ENCODE data around the gene PARD3B.

Gene PARD3B

DNA sequence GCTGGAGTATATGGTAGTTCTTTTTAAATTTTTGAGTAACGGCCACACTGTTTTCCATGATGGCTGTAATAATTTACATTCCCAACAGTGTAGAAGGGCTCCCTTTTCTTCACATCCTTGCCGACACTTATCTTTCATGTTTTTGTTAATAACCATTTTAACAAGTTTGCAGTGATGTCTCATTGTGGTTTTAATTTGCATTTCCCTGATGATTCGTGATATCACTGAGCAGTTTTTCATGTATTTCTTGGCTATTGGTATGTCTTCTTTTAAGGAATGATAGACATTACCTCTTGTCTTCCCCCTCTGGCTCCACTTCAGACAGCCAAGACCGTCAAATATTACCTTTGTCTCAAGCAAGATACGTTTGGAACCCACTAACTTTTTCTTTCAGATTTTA is 765.9 kb downstream of the PARD3B start:
- H3K9me3 ChIP-seq (replicated peaks; ENCODE audit: insufficient read depth, low read length) = no peaks in the 10 kb centered on the region
- no peak for TF ChIP-seq EZH2 (optimal IDR thresholded peaks at IDR 0.05; ENCODE audit: low read depth, low read length)
- TF ChIP-seq, protein P1, sequence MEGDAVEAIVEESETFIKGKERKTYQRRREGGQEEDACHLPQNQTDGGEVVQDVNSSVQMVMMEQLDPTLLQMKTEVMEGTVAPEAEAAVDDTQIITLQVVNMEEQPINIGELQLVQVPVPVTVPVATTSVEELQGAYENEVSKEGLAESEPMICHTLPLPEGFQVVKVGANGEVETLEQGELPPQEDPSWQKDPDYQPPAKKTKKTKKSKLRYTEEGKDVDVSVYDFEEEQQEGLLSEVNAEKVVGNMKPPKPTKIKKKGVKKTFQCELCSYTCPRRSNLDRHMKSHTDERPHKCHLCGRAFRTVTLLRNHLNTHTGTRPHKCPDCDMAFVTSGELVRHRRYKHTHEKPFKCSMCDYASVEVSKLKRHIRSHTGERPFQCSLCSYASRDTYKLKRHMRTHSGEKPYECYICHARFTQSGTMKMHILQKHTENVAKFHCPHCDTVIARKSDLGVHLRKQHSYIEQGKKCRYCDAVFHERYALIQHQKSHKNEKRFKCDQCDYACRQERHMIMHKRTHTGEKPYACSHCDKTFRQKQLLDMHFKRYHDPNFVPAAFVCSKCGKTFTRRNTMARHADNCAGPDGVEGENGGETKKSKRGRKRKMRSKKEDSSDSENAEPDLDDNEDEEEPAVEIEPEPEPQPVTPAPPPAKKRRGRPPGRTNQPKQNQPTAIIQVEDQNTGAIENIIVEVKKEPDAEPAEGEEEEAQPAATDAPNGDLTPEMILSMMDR (IDR thresholded peaks at IDR 0.05; ENCODE audit: low read length) = no peak
- TF ChIP-seq EZH2phosphoT487 (IDR thresholded peaks at IDR 0.05; ENCODE audit: low read length) = no peak
- no peak for DNase-seq
- no peaks in the 10 kb centered on the region for H4K20me1 ChIP-seq (ENCODE audit: insufficient read depth, low read length)
- no peak overlapping the region for H3K9ac ChIP-seq (ENCODE audit: low read length)
- no peaks in the 10 kb centered on the region for H3K79me2 ChIP-seq (ENCODE audit: low read length)
- no peaks in the 10 kb centered on the region for H3K4me1 ChIP-seq (ENCODE audit: low read length)
- no peak overlapping the region for H3K4me2 ChIP-seq (ENCODE audit: low read depth, low read length)
- H2AFZ ChIP-seq (ENCODE audit: low read length) = no peak overlapping the region
- H3F3A ChIP-seq (ENCODE audit: insufficient read depth, low read length) = no peaks in the 10 kb centered on the region
- no peak overlapping the region for H3K4me3 ChIP-seq (ENCODE audit: low read length)
- H3K27me3 ChIP-seq (replicated peaks; ENCODE audit: insufficient read depth, low read length) = no peaks in the 10 kb centered on the region
- no peaks in the 10 kb centered on the region for H3K9me2 ChIP-seq (replicated peaks; ENCODE audit: insufficient read depth, low read length)
- no peak overlapping the region for H3K27ac ChIP-seq (ENCODE audit: low read length)
- no peaks in the 10 kb centered on the region for H3K36me3 ChIP-seq (replicated peaks; ENCODE audit: insufficient read depth, low read length)

DNA sequence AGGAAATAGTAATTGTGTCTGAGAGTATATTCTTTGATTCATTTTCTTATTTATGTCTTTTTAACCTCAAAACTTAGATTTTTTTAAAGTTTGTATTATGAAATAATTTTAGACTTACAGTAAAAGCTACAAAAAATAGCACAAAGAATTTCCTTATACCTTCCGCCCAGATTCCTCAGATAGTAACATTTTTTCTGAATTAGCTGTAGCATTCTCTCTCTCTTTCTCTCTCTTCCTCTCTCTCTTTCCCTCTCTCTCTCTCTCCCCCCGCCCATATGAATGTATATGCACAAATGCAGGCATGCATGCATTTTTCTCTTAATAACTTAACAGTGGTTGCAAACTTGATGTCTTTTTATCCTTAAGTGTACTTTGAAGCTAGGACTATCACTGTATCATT is 776.0 kb downstream of the PARD3B start:
- Histone ChIP-seq H3K4me2 (ENCODE audit: low read depth, low read length) (no peak overlapping the region), H3K79me2 (ENCODE audit: low read length) (no peaks in the 10 kb centered on the region), H2AFZ (ENCODE audit: low read length) (no peak overlapping the region), H3K27me3 (replicated peaks; ENCODE audit: insufficient read depth, low read length) (no peaks in the 10 kb centered on the region), H3K4me1 (ENCODE audit: low read length) (0 out of 2 replicates have a peak, but pooled peaks cover 3% of the 10 kb centered on the region), H3K9ac (ENCODE audit: low read length) (no peak overlapping the region), H4K20me1 (ENCODE audit: insufficient read depth, low read length) (no peaks in the 10 kb centered on the region), H3K36me3 (replicated peaks; ENCODE audit: insufficient read depth, low read length) (no peaks in the 10 kb centered on the region), H3K9me3 (replicated peaks; ENCODE audit: insufficient read depth, low read length) (no peaks in the 10 kb centered on the region), H3F3A (ENCODE audit: insufficient read depth, low read length) (no peaks in the 10 kb centered on the region), H3K4me3 (ENCODE audit: low read length) (no peak overlapping the region), H3K27ac (ENCODE audit: low read length) (no peak overlapping the region), H3K9me2 (replicated peaks; ENCODE audit: insufficient read depth, low read length) (no peaks in the 10 kb centered on the region)
- DNase-seq = no peak
- TF ChIP-seq, protein P1 (IDR thresholded peaks at IDR 0.05; ENCODE audit: low read length) = no peak
- TF ChIP-seq EZH2phosphoT487 (IDR thresholded peaks at IDR 0.05; ENCODE audit: low read length) (no peak), EZH2 (optimal IDR thresholded peaks at IDR 0.05; ENCODE audit: low read depth, low read length) (no peak)

DNA sequence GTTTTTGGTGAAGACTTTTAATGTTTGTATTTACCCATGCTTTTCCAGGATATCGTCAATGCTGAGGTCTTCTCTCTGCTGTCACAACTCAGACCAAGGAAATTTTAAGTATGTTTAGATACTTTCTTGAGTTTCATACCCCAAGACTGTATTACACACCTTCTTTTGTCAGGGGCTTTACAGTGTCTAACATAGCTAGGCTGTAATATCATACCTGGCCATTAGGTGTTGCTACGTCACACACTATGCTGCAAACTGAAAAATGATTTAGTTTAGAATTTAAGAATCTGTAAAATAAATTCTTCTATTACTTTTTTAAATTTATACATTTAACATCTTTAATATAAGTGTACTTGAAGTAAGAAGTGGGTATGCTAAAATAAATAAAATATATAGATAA is 778.7 kb downstream of the PARD3B start:
- H3F3A ChIP-seq (ENCODE audit: insufficient read depth, low read length) = no peaks in the 10 kb centered on the region
- H3K36me3 ChIP-seq (replicated peaks; ENCODE audit: insufficient read depth, low read length) = no peaks in the 10 kb centered on the region
- TF ChIP-seq EZH2 (optimal IDR thresholded peaks at IDR 0.05; ENCODE audit: low read depth, low read length) = no peak
- TF ChIP-seq EZH2phosphoT487 (IDR thresholded peaks at IDR 0.05; ENCODE audit: low read length) = no peak
- TF ChIP-seq, protein P1 (IDR thresholded peaks at IDR 0.05; ENCODE audit: low read length) = peak; percentile 39

More for the DNA sequence above, 778.7 kb downstream of the PARD3B start:
- no peak overlapping the region for H3K9ac ChIP-seq (ENCODE audit: low read length)
- H3K4me1 ChIP-seq (ENCODE audit: low read length) = 0 out of 2 replicates have a peak, but pooled peaks cover 3% of the 10 kb centered on the region
- no peaks in the 10 kb centered on the region for H3K79me2 ChIP-seq (ENCODE audit: low read length)
- no peaks in the 10 kb centered on the region for H3K9me3 ChIP-seq (replicated peaks; ENCODE audit: insufficient read depth, low read length)
- H3K4me2 ChIP-seq (ENCODE audit: low read depth, low read length) = no peak overlapping the region
- H3K9me2 ChIP-seq (replicated peaks; ENCODE audit: insufficient read depth, low read length) = no peaks in the 10 kb centered on the region
- no peak overlapping the region for H2AFZ ChIP-seq (ENCODE audit: low read length)
- H3K27me3 ChIP-seq (replicated peaks; ENCODE audit: insufficient read depth, low read length) = no peaks in the 10 kb centered on the region
- DNase-seq = no peak
- H4K20me1 ChIP-seq (ENCODE audit: insufficient read depth, low read length) = no peaks in the 10 kb centered on the region
- no peak overlapping the region for H3K27ac ChIP-seq (ENCODE audit: low read length)
- H3K4me3 ChIP-seq (ENCODE audit: low read length) = no peak overlapping the region

All from MM.1S (cell line).